ENCODE data around the gene HOXB9.

Gene HOXB9

DNA sequence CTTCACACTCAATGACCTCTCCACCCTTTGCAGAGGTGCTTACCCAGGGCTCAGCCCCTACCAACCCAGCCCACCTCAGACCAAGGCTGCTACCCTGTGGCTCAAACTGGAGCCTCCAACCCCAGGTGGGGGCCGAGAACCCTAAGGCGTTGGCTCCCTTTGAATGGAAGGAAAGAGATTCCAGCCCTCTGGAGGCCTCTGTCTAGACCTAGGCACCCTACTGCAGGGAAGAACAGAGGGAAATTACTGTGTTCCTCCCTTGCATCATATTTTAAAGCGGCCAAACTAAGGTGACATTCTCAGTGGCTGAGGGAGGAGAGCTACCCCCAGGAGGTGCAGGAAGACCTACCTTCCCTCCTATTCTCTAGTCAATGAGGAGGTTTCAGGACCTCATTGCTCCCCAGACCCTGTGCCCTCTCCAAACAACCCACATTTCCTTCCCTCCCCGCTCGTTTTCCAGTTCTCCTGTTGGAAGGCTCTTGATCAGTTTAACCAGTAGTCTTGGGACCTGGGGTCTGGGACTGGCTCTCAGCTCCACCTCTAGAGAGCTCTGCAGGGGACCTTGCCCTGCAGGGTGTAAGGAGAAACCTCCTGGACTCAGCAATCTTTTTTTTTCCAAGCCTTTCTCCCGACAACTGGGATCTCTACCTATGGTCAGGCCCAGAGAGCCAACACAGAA is 5.6 kb downstream of the HOXB9 start:
- TF ChIP-seq, protein P1, sequence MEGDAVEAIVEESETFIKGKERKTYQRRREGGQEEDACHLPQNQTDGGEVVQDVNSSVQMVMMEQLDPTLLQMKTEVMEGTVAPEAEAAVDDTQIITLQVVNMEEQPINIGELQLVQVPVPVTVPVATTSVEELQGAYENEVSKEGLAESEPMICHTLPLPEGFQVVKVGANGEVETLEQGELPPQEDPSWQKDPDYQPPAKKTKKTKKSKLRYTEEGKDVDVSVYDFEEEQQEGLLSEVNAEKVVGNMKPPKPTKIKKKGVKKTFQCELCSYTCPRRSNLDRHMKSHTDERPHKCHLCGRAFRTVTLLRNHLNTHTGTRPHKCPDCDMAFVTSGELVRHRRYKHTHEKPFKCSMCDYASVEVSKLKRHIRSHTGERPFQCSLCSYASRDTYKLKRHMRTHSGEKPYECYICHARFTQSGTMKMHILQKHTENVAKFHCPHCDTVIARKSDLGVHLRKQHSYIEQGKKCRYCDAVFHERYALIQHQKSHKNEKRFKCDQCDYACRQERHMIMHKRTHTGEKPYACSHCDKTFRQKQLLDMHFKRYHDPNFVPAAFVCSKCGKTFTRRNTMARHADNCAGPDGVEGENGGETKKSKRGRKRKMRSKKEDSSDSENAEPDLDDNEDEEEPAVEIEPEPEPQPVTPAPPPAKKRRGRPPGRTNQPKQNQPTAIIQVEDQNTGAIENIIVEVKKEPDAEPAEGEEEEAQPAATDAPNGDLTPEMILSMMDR (IDR thresholded peaks at IDR 0.05) = no peak

DNA sequence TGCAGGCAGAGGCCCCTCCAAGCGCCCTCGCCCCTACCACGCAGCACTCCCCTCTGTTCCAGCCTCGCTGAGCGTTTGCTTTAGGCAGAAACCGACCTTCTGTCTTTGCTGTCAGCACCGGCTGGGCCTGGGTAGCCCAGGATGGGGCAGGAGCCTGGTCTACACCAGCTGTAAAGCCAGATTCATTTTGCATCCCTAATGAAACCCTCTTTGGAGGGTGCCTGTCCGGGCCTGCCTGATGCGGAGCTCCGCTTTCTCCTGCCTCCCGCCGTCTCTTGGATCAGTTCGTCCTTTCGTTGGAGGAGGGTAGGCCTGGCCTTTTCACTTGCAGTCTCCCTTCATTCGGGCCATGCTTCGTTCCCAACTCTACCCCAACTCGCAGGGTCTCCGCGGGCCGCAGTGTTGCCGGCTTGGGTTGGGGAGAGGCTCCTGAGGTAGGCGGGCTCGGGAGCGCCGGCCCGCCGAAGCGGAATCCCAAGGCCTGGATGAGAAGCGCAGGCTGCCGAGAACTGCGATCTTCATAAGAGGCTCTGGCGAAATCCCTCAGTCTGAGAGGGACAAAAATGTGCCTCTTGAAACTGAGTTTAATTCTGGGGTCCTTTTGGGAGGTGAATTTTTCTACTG is 6.2 kb downstream of the HOXB9 start:
- TF ChIP-seq, protein P1 (IDR thresholded peaks at IDR 0.05) = no peak

DNA sequence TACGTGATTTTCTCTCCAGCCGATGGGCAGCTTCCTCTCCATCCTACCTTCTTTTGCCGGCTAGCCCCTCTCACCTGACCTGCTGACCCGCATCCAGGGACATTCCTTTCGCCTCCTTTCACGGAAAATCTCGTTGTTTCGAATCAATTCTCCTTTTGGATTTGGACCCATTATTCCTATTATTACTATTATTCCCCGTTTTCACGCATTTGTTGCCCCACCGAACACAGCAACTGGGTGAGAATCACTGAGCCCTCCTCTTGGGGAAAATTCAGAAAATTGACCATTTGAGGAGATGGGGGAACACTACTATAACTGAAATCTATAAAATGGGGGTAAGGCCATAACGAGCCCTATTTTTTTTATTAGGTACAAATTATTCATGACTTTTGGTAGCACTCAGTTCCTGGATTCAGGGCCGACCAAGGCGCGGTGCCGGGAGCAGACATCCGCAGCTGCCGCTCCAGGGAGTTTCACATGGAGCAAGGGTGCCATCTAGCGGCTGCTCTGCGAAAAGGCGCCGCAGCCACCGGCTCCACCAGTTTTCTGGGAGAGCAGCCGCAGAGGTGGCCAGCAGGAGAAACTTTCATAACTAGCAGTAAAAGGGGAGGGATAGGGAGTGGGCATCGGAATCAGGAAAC is 7.8 kb downstream of the HOXB9 start:
- TF ChIP-seq, protein P1 (IDR thresholded peaks at IDR 0.05) = peak; percentile 98

DNA sequence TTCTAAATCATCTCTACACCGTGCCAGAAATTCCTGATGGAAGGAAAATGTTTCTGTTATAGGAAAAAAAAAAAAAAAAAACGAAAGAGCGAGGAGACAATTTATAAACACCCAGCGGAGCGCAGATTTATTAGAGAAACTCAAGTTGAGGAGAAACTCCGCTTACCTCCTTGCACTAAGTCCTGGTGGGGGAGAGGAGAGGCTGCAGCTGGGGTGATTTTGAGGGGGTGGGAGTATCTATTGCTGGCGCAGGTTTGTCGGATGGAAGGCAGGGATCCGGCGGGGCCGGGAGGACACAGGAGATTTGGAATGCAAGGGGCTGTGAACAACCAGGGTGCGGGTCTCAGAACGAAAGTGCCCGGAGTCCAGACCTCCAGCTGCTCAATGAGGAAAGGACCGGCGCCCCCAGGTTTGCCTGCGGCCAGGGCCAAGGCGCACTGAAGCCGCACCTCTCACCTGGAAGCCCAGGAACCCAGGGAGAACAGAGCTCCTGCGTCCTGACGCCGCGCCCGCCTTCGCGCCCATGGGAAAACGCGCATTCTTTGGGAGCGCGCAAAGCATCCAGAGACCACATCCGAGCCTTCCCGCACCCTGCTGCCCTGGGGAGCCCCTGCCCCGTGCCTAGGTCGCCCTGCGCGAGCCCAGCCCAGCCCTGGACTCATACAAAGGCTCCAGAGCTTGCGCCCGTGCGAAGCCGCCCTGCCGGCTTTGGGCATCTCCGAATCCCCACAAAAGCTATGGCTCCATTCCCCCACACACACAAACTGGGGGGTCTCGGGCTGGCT is 8.5 kb downstream of the HOXB9 start:
- TF ChIP-seq, protein P1 (IDR thresholded peaks at IDR 0.05) = no peak

DNA sequence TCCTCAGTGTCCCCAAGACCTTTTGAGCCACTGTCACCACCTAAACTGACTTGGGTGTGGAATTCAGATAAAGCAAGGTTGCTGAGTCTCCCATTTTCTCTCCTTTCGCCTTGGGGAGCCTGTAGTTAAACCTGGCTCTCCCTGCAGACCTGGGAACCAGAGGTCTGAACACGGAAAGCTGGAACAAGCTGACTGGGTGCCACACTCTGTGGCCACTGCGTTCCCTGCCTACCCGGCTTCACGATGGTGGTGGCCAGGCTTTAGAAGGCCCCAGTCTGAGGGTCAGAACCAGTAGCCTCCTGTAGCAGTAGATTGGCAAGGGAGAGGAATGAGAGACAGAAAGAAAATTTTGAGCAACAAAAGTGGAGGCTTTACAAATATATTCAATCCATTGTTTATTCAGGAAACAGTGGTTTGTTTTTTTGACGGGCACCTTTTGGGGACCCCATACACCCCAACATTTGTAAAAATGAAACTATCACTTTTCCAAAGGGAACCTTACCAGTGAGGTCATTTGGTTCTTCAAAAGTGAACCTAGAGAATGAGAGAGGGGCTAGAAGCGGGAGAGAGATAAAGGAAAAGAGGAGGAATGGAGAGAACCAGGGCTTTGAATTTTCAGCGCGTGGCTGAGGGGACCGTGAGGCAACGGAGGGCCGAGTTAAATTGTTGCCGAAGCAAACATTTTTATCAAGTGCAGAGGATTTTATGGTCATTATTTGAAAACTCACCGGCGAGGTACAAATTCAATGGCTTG is 9.3 kb downstream of the HOXB9 start:
- TF ChIP-seq, protein P1 (IDR thresholded peaks at IDR 0.05) = no peak

DNA sequence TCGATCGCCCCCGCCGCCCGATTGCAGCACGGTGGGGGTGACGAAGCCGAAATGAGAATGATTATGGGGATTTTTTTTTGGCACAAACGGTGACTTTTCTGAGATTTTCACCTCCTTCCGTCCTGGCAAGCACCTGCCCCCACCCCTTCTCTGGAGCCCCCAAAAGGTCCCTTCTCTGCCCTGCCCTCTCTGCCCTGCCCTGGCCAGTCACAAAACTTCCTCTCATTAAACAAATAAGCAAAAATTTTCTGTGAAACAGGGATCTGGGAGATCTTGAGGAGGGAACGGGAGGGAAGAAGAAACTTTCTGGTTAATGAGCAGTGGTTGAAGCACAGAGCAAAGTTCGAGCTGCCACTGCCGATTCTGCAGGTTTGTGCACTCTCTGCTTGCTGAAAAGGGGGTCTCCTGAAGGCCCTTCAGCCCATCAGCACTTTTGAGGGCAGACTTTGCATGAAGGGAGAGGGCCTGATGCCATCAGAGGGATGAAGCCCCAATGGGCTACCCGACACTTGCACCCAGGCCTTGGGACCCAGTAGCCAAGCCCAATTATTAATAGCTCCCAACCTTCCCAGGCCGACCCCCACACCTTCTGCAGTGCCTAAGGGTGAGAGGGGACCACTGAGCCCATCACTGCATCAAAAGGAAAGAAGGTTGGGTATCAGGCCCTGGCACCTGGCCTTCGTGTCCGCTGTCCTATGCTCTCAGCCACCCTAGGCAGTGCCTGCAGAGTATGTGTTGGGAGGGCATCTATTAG is 10.0 kb downstream of the HOXB9 start:
- TF ChIP-seq, protein P1 (IDR thresholded peaks at IDR 0.05) = no peak
